HG03060 (cell line): ENCODE measurements around the gene SEC14L2.

Experiments used
- ATAC-seq: cut with Tn5 transposase; IDR thresholded peaks from one replicate; pipeline ENCODE4 v1.9.1; 2021; ENCODE audit warnings: low read depth, moderate number of reproducible peaks; ENCODE audit not compliant: unreplicated experiment

SEC14L2 gene

DNA sequence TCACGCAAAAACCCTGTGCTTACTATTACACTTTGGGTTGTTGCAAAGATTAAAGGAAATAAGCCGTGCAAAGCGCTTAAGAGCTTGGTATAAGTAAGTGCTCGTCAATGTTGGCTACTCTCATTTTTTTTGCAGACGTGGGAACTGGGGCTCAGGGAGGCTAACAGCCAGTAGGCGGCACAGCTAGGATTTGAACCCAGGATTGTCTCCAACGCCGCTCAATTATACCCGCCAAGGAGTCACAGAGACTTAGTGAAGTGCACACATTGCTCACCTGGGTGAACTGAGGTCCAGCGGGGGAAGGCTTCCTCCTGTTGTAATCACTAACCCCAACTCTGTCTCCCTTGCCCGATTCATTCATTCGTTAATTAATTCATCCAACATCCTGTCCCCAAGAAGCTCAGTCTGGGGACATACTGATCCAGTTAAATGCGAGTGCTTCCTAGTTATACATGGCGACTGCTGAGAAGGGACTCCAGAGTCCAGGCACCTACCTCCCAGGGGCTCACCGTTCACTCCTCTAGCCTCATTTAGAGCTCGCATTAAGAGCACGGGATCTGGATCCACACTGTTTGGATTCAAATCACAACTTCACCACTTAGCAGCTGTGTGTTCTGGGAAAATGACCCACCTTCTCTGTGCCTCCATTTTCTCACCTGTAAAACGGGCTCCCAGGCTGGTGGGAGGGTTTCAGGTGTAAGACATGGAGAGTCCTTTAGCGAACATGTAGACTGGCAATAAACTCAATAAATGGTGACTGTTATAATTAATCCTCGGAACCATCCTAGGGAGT, 27.9 kb downstream of the SEC14L2 start:
- ATAC-seq: no peak

DNA sequence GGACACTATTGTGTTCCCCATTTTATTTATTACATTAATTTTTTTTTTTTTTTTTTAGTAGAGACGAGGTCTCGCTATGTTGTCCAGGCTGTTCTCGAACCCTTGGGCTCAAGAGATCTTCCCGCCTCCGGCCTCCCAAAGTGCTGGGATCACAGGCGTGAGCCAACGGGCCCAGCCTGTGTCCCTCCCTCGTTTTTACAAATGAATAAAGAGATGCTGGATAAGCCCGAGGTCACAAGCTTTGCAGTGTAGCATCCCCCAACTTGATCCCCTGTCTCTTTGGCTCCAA, 28.5 kb downstream of the SEC14L2 start:
- ATAC-seq: no peak

DNA sequence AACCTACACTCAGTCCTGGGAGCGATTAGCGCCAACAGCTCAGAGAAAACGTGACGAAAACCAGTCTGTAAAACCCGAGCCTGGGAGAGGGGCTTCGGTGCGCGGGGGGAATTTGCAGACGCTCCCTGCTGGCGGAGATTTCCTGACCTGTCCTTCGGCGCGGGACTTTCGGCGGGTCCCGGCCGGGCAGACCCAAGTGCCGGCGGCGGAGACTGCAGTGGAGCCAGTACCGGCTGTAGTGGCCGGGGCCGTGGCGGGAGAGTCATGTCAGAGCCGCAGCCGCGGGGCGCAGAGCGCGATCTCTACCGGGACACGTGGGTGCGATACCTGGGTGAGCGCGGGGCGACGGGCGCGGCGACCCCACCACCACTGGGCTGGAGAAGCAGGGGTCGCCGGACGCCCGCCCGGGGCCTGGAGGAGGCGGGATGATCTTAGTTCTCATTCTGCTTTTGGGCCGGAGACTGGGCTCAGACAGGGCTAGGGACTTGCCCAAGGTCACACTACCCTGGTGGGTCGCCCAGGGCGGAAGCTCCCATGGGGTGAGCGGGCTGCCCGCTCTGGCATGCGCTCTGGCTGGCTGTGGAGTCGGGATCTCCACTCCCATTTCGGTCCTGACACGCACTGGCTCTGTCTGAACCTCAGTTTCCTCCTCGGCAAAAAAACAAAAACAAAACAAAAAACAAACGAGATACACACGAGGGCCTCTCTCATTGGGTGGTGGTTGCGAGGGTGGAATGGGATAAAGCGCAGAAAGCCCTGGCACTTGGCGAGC, 29.0 kb downstream of the SEC14L2 start, which contains the start of gene MTFP1:
MTFP1 (plus strand) TSS at position 153 of the 772 bp plus-strand sequence; CDS start at position 265, 112 bp downstream.
- no peak for ATAC-seq

DNA sequence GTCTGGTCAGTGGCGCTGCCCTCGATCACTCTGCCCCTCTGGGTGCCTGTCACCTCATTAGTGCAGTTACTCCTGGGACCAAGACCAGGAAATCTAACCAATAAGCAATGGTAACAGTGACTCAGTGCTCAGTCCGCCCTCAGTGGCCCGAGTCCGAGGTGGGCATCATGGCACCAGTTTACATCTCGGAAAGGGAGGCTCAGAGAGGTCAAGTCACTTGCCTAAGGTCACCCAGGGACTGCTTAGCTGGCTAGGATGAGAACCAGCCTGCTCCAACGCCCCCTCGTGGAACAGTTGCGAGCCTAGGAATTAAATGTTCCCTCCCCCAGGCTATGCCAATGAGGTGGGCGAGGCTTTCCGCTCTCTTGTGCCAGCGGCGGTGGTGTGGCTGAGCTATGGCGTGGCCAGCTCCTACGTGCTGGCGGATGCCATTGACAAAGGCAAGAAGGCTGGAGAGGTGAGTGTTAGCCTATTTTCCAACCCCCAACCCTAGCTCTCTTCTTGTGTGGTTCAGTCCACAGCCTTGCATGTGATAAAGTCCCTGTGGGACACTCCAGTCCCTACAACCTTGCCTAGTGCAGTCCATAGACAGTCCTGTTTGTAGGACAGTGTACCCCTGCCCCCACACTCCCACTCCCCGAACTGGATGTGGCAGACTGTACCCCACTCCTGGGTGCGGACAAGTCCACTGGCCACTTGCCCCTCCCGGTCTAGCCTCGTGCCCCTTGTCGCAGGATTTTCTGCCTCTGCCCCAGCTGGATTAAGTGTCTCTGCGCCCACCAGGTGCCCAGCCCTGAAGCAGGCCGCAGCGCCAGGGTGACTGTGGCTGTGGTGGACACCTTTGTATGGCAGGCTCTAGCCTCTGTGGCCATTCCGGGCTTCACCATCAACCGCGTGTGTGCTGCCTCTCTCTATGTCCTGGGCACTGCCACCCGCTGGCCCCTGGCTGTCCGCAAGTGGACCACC, 29.9 kb downstream of the SEC14L2 start:
- no peak for ATAC-seq

DNA sequence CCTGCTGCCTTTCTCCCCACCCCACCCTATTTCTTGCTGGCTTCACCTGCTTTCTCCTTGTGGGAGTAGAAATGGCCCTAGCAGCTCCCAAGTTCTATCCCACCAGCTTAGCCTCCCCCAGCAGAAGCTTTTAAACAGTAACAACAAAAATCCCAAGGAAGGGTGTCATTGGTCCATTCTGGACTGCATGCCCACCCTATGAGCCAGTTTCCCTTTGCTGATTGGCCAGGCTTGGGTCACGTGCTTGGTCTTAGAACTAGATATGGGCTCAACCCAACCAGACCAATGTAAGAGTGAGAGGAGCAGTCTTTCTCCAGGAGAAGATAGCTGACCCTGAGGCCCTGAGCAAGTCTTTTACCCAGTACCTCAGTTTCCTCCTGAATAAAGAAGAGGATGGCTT, 31.1 kb downstream of the SEC14L2 start:
- ATAC-seq: no peak

DNA sequence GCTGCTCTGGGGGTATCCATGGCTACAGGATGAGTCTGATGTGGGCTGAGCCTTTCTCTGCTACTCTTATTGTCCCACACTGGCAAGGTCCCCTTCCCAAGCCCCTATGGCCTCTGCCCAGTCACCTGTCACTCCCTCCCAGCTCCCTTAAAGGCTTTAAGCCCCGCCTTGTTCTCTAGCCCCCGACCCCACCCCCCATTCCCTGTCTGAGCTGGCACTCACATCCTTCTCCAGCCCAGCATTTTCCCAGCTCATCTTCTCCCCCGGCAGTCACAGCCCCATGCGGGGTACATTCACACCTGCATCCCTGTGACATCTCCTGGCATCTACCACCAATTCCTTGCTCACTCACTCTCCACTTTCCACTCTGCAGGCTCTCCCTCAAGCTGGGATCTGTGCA, 33.1 kb downstream of the SEC14L2 start:
- ATAC-seq: no peak

DNA sequence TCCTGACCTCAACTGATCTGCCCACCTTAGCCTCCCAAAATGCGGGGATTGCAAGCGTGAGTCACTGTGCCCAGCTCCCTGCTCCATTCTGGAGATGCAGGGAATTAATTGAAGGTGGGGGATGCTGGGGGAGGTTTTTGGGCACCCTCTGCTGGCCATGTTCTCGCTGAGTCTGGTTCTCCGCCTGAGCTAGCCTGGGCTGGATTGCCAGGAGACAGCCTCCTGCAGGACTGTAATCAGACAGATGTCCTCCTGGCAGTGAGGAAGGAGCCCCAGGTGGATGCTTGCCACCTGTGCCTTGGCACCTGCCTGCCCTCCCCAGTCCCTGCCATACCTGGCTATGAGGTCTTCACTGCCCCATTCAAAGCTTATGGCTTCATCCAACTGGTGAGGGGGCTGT, 34.1 kb downstream of the SEC14L2 start:
- ATAC-seq: no peak

DNA sequence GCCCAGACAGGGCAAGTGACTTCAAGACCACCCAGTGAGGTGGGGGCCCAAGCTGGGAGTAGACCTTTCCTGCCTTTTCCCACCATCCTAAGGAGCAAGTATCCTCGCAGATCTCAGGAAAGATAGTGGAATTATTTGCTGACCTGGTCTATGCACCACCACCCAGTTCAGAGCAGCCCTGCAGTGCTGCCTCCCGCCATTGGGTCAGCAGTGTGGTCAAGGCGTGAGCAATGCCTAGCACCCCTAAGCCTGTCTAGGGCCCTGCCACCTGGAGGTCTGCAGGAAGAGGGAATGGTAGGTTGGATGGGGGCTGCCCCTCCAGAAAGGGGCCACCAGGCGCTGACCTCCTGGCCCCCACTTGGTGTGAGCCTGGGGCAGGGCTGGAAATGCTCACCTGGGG, 35.3 kb downstream of the SEC14L2 start:
- ATAC-seq: no peak

DNA sequence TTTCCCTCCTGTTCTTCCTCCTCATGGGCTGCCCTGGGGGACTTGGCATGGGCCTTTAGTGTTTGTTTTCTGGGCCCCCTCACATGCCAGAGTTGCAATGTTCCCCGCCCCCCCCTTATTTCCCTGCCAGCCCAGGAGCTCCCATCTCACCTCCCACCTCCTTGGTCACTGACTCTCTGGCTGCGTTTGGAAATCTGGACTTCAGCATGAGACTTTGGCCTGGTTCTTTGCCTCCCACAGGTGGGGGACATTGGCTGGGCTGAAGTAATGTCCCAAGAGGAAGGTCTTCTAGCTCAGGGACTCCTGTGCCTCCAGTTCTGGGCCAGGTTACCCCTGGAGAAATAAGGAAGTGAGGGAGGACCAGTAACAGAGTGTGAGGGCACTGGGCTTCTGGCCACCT, 35.7 kb downstream of the SEC14L2 start:
- ATAC-seq: no peak

DNA sequence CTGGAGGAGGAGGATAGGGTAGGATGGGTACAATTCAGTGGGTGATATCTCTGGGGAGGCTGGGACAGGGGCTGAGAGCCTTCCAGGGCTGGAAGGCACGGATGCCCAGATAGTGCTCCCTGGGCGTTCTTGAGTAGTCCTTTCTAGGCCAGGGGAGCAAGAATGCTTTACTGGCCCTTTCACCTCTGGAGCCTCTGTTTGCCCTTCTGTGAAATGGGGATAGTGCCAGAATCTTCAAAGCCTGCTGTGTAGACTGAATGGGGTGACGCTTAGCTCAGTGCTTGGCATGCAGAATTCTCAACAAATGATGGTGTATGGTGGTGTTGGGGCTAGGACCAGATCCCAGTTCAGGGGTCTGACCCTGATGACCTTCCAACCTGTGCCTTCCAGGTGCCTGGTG, 36.4 kb downstream of the SEC14L2 start:
- ATAC-seq: no peak

DNA sequence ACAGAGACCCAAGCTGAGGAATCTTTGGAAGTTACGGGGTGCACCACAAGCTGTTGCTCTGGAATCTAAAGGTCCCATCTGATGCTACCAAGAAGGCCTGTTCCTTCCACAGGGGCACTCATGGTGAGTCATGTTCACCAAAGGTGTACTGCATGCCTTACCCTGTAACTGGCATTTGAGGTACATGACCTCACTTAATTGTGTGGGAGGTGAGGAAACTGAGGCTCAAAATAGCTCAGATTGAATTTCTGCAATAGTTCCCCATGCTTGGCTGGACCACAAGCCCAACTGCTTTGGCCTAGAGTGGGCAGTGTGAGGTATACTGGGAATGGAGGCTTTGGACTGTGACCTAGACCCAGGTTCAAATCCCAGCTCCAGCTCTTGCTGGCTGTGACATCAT, 37.0 kb downstream of the SEC14L2 start:
- ATAC-seq: no peak

DNA sequence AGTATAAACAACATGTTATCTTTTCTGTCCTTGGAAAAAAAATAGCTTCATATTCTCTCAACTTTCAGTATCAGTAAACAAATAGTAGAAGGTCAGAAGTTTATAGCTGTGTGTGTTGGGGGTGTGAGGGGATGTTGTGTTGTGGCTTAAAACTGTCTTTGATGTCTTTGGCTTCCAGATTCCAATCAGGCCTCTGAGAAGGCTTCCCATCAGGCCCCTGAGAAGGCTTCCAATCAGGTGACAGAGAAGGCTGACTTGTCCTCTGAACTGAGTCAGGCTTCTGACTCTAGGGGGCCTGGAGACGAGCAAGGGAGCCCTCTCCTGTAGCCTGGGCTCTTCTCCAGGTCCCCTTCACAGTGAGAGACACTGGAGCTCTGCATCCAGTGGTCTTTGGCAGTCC, 38.0 kb downstream of the SEC14L2 start:
- ATAC-seq: no peak

DNA sequence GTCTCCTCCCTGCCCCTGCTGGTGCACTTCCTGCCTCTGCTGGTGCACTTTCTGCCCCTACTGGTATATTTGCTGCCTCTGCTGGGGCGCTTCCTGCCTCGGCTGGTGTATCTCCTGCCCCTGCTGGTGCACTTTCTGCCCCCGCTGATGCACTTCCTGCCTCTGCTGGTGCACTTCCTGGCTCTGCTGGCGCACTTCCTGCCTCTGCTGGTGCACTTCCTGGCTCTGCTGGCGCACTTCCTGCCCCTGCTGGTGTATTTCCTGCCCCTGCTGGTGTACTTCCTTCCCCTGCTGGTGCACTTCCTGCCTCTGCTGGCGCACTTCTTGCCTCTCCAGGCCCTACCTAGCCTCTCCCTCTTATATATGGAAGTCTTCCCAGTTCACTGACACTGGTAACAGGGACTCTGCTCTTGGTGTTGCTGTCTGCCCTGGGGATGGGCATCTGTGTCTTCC, 38.9 kb downstream of the SEC14L2 start:
- ATAC-seq: no peak

DNA sequence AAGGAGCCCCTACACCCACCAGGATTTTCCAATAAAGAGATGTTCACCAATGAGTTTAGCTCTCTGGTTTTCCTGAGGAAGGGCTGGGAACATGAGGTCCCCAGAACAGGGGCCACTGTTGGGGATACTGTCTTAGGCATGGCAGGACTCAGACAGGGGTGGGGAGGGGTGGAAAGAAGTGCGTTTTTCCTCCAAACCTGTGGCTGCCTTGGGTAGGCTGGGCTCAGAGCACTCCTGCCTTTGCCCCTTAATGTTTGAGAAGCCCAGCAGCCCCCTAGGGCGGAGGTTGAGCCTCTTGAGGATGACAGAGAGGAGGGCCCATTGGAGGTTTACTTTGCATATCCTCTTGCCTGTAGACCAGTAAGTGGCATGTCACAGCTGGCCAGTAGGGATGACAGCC, 39.4 kb downstream of the SEC14L2 start:
- no peak for ATAC-seq

DNA sequence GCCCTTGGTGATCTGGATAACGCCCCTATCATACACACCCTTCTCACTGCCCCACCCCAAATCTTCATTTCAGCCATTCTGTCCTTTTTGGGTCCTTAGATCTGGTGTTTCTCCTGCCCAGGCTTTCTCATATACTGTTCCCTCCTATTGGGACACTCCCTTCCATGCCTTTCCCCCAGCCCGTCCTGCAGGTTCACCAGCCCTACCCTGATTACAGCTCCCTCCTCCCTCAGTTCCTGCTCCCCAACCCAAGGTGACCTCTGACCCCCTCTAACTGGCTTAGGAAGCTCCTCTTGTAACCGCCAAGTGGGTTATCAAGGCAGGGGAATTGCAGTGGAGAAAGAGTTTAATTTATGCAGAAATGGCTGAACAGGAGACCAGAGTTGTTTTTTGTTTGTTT, 41.7 kb downstream of the SEC14L2 start:
- no peak for ATAC-seq

DNA sequence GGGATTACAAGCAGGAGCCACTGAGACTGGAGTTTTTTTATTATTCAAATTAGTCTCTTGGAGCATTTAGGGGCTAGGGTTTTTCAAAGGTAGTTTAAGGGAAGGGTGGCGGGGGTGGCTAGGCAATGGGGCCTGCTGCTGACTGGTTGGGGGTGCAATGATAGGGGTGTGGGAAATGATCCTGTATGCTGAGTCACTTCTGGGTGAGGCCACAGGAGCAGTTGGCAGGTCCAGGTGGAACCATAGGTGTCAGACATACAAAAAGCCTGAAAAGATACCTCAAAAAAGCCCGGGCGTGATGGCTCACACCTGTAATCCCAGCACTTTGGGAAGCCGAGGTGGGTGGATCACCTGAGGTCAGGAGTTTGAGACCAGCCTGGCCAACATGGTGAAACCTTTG, 42.4 kb downstream of the SEC14L2 start:
- ATAC-seq: no peak

DNA sequence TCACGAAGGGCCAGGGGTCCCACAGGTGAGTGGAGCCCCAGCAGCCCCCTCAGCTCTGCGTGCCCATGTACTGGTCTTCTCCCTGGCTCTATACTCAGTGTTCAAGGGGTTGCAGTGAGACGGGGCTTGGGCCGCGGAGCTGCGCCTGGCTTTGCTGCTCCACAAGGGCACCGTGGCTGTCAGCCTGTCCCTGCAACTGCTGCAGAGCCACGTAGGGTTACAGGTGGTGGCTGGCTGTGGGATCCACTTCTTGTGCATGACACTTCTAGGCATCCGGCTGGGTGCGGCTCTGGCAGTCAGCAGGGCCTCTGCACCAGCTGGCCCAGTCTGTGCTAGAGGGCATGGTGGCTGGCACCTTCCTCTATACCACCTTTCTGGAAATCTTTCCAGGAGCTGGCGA, 43.0 kb downstream of the SEC14L2 start:
- no peak for ATAC-seq

DNA sequence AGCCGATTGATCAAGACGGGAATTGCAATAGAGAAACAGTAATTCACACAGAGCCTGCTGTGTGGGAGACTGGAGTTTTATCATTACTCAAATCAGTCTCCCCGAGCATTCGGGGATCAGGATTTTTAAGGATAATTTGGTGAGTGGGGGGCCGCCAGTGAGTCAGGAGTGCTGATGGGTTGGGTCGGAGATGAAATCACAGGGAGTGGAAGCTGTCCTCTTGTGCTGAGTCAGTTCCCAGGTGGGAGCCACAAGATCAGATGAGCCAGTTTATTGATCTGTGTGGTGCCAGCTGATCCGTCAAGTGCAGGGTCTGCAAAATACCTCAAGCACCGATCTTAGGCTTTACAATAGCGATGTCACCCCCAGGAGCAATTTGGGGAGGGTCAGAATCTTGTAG, 44.3 kb downstream of the SEC14L2 start:
- ATAC-seq: no peak

DNA sequence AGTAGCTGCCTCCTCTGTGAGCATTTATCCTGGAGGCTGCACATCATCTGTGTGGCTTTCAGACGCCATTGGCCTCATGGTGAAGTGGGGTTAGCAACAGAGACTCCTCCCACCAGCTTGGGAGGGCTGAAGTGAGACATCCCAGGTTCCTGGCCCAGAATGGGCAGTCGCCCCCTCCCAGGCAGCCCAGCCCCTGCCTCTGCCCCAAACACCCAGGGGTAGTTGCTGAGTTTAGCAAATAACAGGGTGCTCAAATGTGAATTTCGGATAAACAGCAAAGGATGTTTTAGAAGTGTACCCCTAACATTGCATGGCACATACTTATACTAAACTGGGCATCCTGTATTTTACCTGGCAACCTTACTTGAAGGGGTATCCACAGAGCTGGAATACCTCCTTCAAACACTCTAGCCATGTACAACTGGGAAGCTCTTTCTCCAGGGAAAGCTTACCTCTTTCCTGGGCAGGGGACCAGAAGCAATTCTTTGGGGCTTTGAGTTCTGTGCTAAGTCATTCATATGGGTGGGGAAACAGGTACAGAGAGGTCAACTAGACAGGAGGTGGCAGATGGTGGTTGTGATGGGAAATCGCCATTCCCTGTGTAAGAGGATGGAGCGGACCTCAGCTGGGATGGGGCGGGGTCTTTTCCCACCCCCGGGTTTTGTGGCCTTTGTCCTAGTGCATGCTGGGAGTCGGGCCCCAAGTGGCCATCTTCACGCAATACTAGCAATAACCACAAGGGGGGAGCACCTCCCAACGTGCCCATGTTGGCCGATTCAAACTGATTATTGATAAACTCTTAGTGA, 48.0 kb downstream of the SEC14L2 start:
- ATAC-seq: no peak
